Gastroesophageal sphincter (tissue), 3 donors: ENCODE measurements around the gene NOTCH4.
"Not testable (repeated sequence)": the region's sequence is repeated elsewhere in the genome, so short reads cannot be mapped to it uniquely, and the experiment has no call there.

Experiments used
- CTCF ChIP-seq, 4 experiments: fragments of 200-600 bp in 2 of 4; fragments of 450-650 bp in 2 of 4; sonication (generic) in 1 of 4; IDR thresholded peaks; one replicate each; pipeline ENCODE4 v1.5.1; 2017 to 2019; ENCODE audit warnings: antibody characterized with exemption in 4 of 4, mild to moderate bottlenecking in 2 of 4, moderate library complexity in 2 of 4
- EP300 ChIP-seq: sonication (generic); formaldehyde crosslinking; IDR thresholded peaks from one replicate; pipeline ENCODE4 v1.6.1; 2017; ENCODE audit warnings: antibody characterized with exemption, mild to moderate bottlenecking
- POLR2A ChIP-seq, 2 donors: fragments of 450-650 bp; IDR thresholded peaks; one replicate each; pipeline ENCODE4 v1.6.1; 2017; ENCODE audit warnings: antibody characterized with exemption in 2 of 2, mild to moderate bottlenecking in 2 of 2, moderate library complexity in 1 of 2

DNA sequence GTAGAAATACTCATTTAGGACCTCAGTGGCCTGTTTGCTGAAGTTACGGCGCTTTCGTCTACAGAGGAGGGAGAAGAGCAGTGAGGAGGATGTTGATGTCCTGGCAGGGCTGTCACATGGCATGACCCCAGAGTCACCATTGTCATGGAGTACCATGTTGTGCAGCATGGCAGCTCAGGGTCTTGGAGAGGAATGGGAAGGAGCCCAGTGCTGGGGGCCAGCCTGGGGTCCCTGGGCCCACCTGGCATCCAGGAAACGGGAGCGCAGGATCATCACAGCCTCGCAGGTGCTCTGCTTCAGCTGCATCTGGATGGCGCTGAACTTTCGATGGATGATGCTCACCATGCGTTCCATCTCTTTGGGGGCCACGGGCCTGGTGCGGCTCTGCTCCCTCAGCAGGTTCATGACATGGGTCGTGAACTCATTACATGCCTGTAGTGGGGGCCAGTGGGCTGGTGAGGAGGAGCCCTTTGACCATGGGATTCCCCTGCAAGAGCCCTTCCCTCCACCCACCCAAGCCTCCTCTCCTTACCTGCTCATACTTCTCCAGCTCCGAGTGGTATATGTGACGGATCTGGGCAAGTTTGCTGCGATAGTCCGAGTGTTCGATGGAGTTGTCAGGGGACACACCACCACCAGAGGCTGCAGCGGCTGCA lies 36.0 kb downstream of the NOTCH4 start:
- not testable (repeated sequence) for TF ChIP-seq CTCF (IDR thresholded peaks at IDR 0.05); EP300; POLR2A (IDR thresholded peaks at IDR 0.05)
